Vagina (tissue), 2 donors: Measurements from ENCODE around the gene ADGRD2. TPM values are rescaled to one million over a fixed set of nuclear protein-coding genes. Genes with fewer than 3 reads are reported as not detected.

ENCODE experiments used
- DNase-seq, 2 donors: peaks; one replicate each; pipeline ENCODE4 v3.0.0-alpha.2; 2017; ENCODE audit errors: extremely low spot score in 2 of 2
- H3K27ac ChIP-seq: fragments of 200-600 bp; sonication (generic); one replicate; pipeline ENCODE4 v1.5.1; 2019
- H3K27me3 ChIP-seq: fragments of 200-600 bp; sonication (generic); one replicate; pipeline ENCODE4 v1.5.1; 2019
- H3K36me3 ChIP-seq, 2 donors: fragments of 200-600 bp; sonication (generic); one replicate each; pipeline ENCODE4 v1.5.1; 2017 to 2019
- H3K4me1 ChIP-seq: fragments of 200-600 bp; sonication (generic); one replicate; pipeline ENCODE4 v1.5.1; 2019
- H3K4me3 ChIP-seq, 2 donors: fragments of 200-600 bp; sonication (generic); 1 replicate in 1 of 2; 2 replicates in 1 of 2; pipeline ENCODE4 v1.5.1; 2016 to 2019
- H3K9me3 ChIP-seq: fragments of 200-600 bp; sonication (generic); one replicate; pipeline ENCODE4 v1.5.1; 2019
- CTCF ChIP-seq, 3 experiments: fragments of 450-650 bp in 2 of 3; fragments of 200-600 bp in 1 of 3; sonication (generic) in 1 of 3; IDR thresholded peaks; one replicate each; pipeline ENCODE4 v1.5.1; 2017 to 2019; ENCODE audit warnings: antibody characterized with exemption in 3 of 3, mild to moderate bottlenecking in 2 of 3, moderate library complexity in 2 of 3
- POLR2A ChIP-seq, 2 donors: fragments of 450-650 bp; IDR thresholded peaks; one replicate each; pipeline ENCODE4 v1.6.1; 2017; ENCODE audit warnings: antibody characterized with exemption in 2 of 2, mild to moderate bottlenecking in 2 of 2, moderate library complexity in 2 of 2
- POLR2AphosphoS5 ChIP-seq, 2 donors: sonication (generic); formaldehyde crosslinking; IDR thresholded peaks; one replicate each; pipeline ENCODE4 v1.9.0; 2017; ENCODE audit warnings: antibody characterized with exemption in 2 of 2, mild to moderate bottlenecking in 2 of 2, low read depth in 1 of 2; ENCODE audit not compliant: insufficient read depth in 1 of 2
- intact Hi-C: fragments of 100-400 bp; cut with DNase I; formaldehyde crosslinking; loops from one replicate; pipeline ENCODE4 v1.15.1; 2023
- total RNA-seq: library from RNA; depleted of rRNA; stranded (reverse); fragments of >200 nt; gene quantifications from one replicate; pipeline ENCODE4 v1.2.3, GENCODE V29; 2016

The ADGRD2 gene
- total RNA-seq, 1 donor from 2014 or later = 4.2 TPM

GRCh38 chr9:124485936-124486335 is 35.7 kb downstream of the ADGRD2 start:
- intact Hi-C loops = no loop called here
- no peaks in the 10 kb centered on the region for H3K4me1 ChIP-seq

GRCh38 chr9:124486778-124487259 is 36.6 kb downstream of the ADGRD2 start:
- Histone ChIP-seq H3K27me3 (peaks cover 3% of the 10 kb centered on the region), H3K36me3 (no peaks in the 10 kb centered on the region), H3K9me3 (no peaks in the 10 kb centered on the region), H3K27ac (no peak overlapping the region), H3K4me3 (no peak overlapping the region), H3K4me1 (no peaks in the 10 kb centered on the region)
- TF ChIP-seq CTCF (IDR thresholded peaks at IDR 0.05) (no peak), POLR2AphosphoS5 (IDR thresholded peaks at IDR 0.05; ENCODE audit: insufficient read depth in 1 of 2, low read depth in 1 of 2) (no peak), POLR2A (IDR thresholded peaks at IDR 0.05) (no peak)
- DNase-seq = no peak
- intact Hi-C loops = no loop called here

More at GRCh38 chr9:124485936-124486335, 35.7 kb downstream of the ADGRD2 start:
- H3K4me3 ChIP-seq = no peak overlapping the region
- no peak for TF ChIP-seq POLR2A (IDR thresholded peaks at IDR 0.05)
- no peak for TF ChIP-seq CTCF (IDR thresholded peaks at IDR 0.05)
- no peak for TF ChIP-seq POLR2AphosphoS5 (IDR thresholded peaks at IDR 0.05; ENCODE audit: insufficient read depth in 1 of 2, low read depth in 1 of 2)
- peaks cover 3% of the 10 kb centered on the region for H3K27me3 ChIP-seq
- DNase-seq = no peak
- H3K36me3 ChIP-seq = no peaks in the 10 kb centered on the region
- no peaks in the 10 kb centered on the region for H3K9me3 ChIP-seq
- H3K27ac ChIP-seq = no peak overlapping the region

GRCh38 chr9:124487260-124488182 is 37.3 kb downstream of the ADGRD2 start:
- Histone ChIP-seq H3K9me3 (no peaks in the 10 kb centered on the region), H3K27ac (no peak overlapping the region), H3K4me3 (no peak overlapping the region), H3K36me3 (no peaks in the 10 kb centered on the region), H3K27me3 (peaks cover 3% of the 10 kb centered on the region), H3K4me1 (no peaks in the 10 kb centered on the region)
- DNase-seq = no peak
- intact Hi-C loops = no loop called here
- TF ChIP-seq CTCF (IDR thresholded peaks at IDR 0.05) (no peak), POLR2A (IDR thresholded peaks at IDR 0.05) (no peak), POLR2AphosphoS5 (IDR thresholded peaks at IDR 0.05; ENCODE audit: insufficient read depth in 1 of 2, low read depth in 1 of 2) (no peak)

GRCh38 chr9:124488641-124489210 is 38.5 kb downstream of the ADGRD2 start:
- no peak for DNase-seq
- Histone ChIP-seq H3K27me3 (peaks cover 3% of the 10 kb centered on the region), H3K4me1 (no peaks in the 10 kb centered on the region), H3K36me3 (no peaks in the 10 kb centered on the region), H3K27ac (no peak overlapping the region), H3K9me3 (no peaks in the 10 kb centered on the region), H3K4me3 (no peak overlapping the region)
- TF ChIP-seq POLR2A (IDR thresholded peaks at IDR 0.05) = no peak
- TF ChIP-seq CTCF (IDR thresholded peaks at IDR 0.05) = no peak
- no peak for TF ChIP-seq POLR2AphosphoS5 (IDR thresholded peaks at IDR 0.05; ENCODE audit: insufficient read depth in 1 of 2, low read depth in 1 of 2)
- intact Hi-C loops = no loop called here
